GM21786 (cell line): ENCODE measurements around the gene CROCC2.

ENCODE experiments used
- ATAC-seq: cut with Tn5 transposase; IDR thresholded peaks from one replicate; pipeline ENCODE4 v1.9.1; 2021; ENCODE audit not compliant: unreplicated experiment

CROCC2 gene

DNA sequence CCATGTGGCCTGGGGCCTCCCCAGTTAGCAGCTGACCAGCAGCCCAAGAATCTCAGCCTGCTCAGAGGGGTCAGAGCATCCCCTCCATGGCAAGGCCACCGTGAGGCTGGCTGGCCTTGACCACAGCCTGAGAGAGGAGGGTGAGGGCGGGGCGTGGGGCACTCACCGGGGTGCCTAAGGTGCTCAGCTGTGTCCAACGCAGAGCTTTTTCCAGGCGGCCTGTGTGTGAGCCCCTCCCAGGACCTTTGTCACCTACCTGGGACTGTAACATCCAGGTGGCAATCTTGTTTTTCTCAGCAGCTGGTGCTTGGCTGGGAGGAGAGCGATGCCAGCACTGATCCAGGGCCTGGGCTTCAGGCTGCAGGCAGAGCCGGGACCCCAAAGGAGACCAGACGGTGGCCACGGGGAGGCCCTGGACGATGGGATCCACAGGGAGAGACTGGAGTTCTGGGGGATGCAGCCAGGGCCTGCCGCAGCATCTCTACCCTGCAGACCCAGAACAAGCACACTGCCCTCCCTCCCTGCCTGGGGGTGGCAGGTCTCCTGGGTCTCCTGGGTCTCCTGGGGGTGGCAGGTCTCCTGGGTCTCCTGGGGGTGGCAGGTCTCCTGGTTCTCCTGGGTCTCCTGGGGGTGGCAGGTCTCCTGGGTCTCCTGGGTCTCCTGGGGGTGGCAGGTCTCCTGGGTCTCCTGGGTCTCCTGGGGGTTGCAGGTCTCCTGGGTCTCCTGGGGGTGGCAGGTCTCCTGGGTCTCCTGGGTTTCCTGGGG, 104.6 kb downstream of the CROCC2 start:
- no peak for ATAC-seq

DNA sequence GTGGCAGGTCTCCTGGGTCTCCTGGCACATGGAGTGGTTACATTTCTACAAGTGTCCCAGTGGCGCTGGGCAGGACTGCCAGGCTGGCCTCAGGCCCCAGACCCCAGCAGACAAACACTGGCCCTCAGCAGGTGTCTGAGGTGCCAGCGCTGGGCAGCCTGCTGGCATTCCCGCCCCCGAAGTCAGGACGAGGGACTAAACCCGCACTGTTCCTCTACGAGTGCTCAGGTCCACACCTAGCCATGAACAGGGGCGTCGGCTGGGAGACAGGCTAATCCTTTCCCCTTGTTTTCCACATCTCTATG, 105.1 kb downstream of the CROCC2 start:
- ATAC-seq, result no peak

DNA sequence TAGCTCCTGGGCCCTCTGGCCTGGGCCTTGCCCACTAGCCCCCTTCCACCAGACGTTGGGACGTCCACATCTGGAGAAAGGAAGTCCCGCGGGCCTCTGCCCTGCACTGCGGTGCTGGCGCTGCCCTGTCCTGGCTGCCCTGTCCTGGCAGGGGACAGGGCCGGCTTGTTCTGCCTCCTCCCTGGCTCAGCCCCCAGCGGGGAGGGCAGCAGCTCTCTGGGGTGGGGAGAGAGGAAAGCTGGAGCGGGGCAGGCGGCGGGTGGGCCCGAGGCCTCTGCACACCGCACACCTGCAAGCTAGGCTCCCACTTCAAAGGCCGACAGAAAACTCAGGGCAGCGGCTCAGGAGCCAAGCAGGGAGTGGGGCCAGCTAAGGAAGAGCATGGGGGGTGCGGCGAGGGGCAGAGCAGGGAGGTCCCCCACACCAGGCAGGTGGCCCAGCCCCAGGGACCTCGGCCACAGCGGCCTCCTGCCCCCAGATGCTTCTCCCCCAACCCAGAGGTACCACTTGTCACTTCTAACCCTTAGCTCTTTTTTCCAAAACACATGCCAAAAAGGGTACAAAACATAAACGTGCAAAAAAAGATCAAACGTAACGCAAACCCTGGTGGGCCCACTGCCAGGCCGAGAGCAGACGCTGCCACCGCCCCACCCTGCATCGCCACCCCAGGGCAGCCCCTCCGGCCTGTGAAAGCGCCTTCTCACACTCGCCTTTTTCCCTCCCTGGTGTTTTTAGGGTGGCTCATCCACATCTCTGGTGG, 105.8 kb downstream of the CROCC2 start:
- no peak for ATAC-seq

GRCh38 chr2:241014224-241014623, 108.1 kb downstream of the CROCC2 start:
- no peak for ATAC-seq

GRCh38 chr2:241014764-241015163, 108.6 kb downstream of the CROCC2 start:
- ATAC-seq, result no peak

GRCh38 chr2:241015439-241015838, 109.3 kb downstream of the CROCC2 start:
- no peak for ATAC-seq

DNA sequence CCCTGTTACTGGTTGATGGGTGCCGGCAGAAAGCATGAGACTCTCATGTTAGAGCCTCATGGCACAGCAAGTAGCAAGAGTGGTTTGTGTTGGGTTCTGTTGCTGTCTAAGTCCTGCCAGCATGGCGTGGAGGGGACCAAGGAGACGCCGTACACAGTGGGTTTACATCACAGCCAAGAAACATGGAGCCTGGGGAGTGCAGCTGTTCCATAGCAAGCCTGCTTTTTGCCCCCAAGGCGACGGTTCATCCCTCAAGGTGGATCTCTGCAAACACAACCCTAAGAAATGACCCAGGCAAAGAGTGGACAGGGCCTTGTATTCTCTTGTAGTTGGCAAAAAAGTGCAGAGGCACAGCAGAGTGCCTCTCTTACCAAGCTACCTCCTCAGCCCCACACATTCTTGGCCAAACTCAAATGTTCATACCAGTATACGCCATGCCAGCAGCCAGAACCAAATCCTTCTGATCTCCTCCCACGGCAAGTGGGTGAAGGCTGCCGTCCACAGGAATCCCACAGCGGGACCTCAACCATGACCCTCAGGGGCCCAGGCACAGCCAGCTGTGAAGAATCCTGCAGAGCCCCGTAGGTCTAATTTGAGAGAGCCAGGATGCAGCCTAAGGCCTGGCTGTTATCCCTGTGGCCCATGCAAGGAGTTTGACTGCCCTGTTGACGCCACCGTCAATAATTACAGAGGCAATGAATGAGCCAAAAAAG, 111.2 kb downstream of the CROCC2 start:
- no peak for ATAC-seq

- no peak for ATAC-seq
These were observed 112.1 kb downstream of the CROCC2 start for GRCh38 chr2:241018051-241018891.

- ATAC-seq, result no peak
These were observed 113.5 kb downstream of the CROCC2 start for GRCh38 chr2:241019441-241020139.

- no peak for ATAC-seq
These were observed 114.1 kb downstream of the CROCC2 start for GRCh38 chr2:241020201-241020600.

- no peak for ATAC-seq
These were observed 114.6 kb downstream of the CROCC2 start for GRCh38 chr2:241020629-241021190.

GRCh38 chr2:241025639-241026038, 119.5 kb downstream of the CROCC2 start:
- ATAC-seq, result no peak

DNA sequence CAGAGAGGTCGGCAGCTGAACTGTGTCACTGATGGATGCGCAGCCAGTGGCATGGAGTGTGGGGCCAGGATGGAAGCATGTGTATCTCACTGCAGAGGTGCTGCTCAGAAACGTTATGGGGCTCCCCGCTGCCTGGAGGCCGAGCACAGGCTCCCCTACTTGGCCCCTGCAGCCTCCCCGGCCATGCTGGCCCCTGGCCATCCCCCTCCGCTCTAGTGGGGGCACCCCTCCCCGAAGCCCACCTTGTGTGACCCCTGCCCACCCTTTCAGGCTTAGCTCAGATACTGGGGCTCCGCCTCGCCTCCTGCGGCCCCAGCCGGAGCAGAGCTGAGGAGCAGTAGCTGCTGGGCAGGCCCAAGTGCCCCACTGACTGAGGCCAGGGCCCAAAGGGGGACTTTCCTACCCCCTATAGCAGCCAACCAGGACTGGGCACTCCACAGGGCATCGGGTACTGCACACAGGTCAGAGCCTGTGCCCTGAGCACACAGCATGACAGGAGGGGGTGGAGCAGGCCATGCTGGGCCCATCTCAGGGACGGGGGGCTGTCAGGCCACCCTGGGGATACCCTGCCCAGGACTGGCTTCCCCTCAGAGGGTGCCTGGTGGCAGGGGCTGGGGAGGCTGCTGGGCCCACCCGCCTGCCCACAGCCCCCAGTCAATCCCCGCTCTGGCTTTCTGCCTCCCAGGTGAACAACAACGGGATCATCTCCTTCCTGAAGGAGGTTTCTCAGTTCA, 123.6 kb downstream of the CROCC2 start:
- no peak for ATAC-seq

DNA sequence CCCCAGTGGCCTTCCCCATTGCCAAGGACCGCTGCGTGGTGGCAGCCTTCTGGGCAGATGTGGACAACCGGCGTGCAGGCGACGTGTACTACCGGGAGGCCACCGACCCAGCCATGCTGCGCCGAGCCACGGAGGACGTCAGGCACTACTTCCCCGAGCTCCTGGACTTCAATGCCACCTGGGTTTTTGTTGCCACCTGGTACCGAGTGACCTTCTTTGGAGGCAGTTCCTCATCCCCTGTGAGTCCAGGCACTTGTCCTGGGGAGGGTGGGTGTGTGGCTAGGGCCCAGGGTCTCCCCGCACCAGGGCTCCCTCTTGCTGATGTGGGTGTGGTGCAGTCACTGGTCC, 124.2 kb downstream of the CROCC2 start:
- no peak for ATAC-seq

DNA sequence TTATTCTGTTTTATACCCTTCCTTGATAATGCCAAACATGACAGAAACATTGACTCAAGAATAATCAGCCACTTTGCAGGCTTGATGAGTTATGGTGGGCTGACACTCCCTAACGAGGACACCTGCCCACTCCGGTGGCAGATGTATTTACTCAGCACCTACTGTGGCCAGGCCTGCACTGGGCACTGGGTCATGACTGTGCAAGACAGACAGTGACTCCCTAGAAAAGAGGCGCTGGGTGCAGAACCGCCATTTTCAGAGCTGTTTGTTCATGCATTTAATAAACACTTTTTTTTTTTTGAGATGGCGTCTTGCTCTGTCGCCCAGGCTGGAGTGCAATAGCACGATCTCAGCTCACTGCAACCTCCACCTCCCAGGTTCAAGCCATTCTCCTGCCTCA, 124.7 kb downstream of the CROCC2 start:
- ATAC-seq, result no peak

DNA sequence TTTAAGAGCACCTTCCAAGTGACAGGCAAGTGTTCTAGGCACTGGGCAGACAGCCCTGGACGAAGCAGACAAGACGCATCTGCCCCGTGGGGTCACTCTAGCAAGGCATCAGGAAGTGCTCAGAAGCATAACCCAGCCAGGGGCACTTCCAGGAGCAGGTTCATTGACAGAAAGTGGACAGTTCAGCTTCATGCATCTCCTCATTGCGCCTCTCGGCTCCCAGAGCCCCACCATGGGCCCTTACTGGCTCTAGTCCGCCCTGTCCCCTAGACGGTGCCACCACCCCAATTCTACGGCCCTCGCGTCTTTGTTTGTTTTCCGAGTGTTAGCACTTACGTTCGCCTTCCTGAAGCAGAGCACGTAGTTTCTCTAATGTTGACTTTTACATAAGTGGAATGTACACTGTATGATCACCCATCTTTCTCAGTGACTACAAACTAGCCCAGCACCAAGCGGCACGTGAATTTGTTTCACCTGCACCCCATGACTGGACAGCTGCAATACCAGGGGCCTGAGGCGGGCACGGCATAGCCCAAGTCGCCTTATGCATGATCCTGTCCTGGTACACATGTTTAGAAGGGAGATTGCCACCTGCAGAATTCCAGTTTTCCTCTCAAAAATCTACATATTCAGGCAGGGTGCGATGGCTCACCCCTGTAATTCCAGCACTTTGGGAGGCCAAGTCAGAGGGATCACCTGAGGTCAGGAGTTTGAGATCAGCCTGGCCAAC, 125.5 kb downstream of the CROCC2 start:
- no peak for ATAC-seq

DNA sequence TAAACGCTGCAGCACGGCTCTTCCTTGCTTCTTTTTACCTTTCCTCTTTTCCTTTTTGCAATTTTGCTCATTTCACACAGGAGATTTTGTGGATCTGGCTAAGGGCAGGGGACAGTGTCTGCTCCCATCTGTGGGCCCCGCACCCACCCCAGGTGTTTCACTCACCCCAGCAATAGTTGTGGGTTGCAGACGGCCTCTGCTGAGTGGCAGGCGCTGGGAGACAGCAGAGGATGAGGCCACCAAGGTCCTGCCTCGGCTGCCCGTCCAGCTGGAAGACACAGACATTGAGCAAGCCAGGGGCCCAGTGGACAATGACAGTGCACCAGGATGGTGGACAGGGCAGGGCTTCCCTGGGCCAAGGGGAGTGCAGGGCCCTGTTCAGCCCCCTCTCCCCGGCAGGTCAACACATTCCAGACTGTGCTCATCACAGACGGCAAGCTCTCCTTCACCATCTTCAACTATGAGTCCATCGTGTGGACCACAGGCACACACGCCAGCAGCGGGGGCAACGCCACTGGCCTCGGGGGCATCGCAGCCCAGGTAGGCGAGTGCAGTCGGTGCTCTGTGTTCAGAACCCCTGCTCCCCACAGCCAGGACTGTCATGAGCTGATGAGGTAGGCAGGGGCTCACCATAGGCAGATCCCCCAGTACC, 127.3 kb downstream of the CROCC2 start:
- no peak for ATAC-seq

GRCh38 chr2:241033994-241034393, 127.9 kb downstream of the CROCC2 start:
- no peak for ATAC-seq
